ENCODE measurements around the gene P3H2. TPM values are rescaled to one million over a fixed set of nuclear protein-coding genes. Genes with fewer than 3 reads are reported as not detected.
A peak's percentile ranks its signal among the peaks of the same experiment; 100 is the strongest.

P3H2 gene
- total and polyA plus RNA-seq, 2 experiments from 2014 or later, result 8.2 to 24.2 TPM

DNA sequence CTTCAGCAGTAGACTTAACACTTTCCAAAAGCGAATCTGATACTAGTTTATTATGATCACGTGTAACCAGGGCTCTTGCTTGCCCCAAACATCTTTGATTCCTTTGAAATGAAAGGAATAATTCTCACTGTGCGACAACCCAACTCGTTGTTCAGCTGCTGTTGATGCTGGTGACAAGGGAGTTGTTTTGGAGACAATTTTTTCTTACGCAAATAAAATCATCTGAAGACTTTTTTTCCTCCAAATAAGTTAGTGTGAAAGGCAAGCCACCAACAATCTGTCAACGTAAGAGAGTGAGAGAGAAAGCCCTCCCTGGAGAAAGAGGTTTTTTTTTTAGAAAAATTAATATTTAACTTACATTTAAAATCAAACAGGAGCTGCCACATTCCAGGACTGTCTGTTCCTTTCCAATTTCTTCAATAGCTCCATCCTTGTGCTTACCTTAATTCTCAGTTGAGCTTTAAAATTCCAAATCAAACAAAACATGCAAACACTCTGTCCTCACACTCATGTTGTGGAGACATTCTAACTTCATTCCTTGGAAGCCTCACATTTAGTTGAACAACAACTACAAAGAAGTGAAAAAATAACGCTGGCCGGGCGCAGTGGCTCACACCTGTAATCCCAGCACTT is 4.9 kb upstream of the P3H2 start:
- H3K4me3 Mint-ChIP-seq, result no peak overlapping the region
- H3K36me3 Mint-ChIP-seq (ENCODE audit: low read depth), result no peaks in the 10 kb centered on the region
- H3K4me3 ChIP-seq, result no peak overlapping the region
- H3K79me2 ChIP-seq (replicated peaks; ENCODE audit: insufficient read depth), result no peaks in the 10 kb centered on the region
- no peak overlapping the region for H3K4me2 ChIP-seq
- peaks cover 15% of the 10 kb centered on the region for H3K27me3 ChIP-seq (ENCODE audit: insufficient read depth)
- peaks cover 8% of the 10 kb centered on the region for H3K4me1 Mint-ChIP-seq
- DNase-seq (ENCODE audit: low spot score) (no peak), ATAC-seq (no peak)
- no peaks in the 10 kb centered on the region for H3K36me3 ChIP-seq (ENCODE audit: insufficient read depth)
- peak overlapping the region; percentile 28; the same call in 1 of the 2 replicates for H2AFZ ChIP-seq
- H4K20me1 ChIP-seq (replicated peaks; ENCODE audit: insufficient read depth), result no peaks in the 10 kb centered on the region
- TF ChIP-seq, protein P1, sequence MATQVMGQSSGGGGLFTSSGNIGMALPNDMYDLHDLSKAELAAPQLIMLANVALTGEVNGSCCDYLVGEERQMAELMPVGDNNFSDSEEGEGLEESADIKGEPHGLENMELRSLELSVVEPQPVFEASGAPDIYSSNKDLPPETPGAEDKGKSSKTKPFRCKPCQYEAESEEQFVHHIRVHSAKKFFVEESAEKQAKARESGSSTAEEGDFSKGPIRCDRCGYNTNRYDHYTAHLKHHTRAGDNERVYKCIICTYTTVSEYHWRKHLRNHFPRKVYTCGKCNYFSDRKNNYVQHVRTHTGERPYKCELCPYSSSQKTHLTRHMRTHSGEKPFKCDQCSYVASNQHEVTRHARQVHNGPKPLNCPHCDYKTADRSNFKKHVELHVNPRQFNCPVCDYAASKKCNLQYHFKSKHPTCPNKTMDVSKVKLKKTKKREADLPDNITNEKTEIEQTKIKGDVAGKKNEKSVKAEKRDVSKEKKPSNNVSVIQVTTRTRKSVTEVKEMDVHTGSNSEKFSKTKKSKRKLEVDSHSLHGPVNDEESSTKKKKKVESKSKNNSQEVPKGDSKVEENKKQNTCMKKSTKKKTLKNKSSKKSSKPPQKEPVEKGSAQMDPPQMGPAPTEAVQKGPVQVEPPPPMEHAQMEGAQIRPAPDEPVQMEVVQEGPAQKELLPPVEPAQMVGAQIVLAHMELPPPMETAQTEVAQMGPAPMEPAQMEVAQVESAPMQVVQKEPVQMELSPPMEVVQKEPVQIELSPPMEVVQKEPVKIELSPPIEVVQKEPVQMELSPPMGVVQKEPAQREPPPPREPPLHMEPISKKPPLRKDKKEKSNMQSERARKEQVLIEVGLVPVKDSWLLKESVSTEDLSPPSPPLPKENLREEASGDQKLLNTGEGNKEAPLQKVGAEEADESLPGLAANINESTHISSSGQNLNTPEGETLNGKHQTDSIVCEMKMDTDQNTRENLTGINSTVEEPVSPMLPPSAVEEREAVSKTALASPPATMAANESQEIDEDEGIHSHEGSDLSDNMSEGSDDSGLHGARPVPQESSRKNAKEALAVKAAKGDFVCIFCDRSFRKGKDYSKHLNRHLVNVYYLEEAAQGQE (IDR thresholded peaks at IDR 0.05; ENCODE audit: unreplicated experiment), result no peak
- TF ChIP-seq POLR2AphosphoS5 (IDR thresholded peaks at IDR 0.05; ENCODE audit: low read depth) (no peak), CREB1 (CRISPR knock-in tag; IDR thresholded peaks at IDR 0.05; ENCODE audit: low read depth) (no peak), ZNF331 (CRISPR knock-in tag; IDR thresholded peaks at IDR 0.05; ENCODE audit: low read depth) (no peak), ZNF114 (CRISPR knock-in tag; IDR thresholded peaks at IDR 0.05) (no peak), EZH2 (IDR thresholded peaks at IDR 0.05; ENCODE audit: low read depth, unreplicated experiment) (no peak), EZH2phosphoT487 (IDR thresholded peaks at IDR 0.05; ENCODE audit: unreplicated experiment) (no peak), ETS1 (IDR thresholded peaks at IDR 0.05) (no peak), NANOG (IDR thresholded peaks at IDR 0.05; ENCODE audit: borderline replicate concordance) (no peak), JUNB (IDR thresholded peaks at IDR 0.05; ENCODE audit: unreplicated experiment) (no peak), STAT1 (IDR thresholded peaks at IDR 0.05; ENCODE audit: unreplicated experiment) (no peak)
- TF ChIP-seq, protein P2, sequence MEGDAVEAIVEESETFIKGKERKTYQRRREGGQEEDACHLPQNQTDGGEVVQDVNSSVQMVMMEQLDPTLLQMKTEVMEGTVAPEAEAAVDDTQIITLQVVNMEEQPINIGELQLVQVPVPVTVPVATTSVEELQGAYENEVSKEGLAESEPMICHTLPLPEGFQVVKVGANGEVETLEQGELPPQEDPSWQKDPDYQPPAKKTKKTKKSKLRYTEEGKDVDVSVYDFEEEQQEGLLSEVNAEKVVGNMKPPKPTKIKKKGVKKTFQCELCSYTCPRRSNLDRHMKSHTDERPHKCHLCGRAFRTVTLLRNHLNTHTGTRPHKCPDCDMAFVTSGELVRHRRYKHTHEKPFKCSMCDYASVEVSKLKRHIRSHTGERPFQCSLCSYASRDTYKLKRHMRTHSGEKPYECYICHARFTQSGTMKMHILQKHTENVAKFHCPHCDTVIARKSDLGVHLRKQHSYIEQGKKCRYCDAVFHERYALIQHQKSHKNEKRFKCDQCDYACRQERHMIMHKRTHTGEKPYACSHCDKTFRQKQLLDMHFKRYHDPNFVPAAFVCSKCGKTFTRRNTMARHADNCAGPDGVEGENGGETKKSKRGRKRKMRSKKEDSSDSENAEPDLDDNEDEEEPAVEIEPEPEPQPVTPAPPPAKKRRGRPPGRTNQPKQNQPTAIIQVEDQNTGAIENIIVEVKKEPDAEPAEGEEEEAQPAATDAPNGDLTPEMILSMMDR (conservative IDR thresholded peaks at IDR 0.05; ENCODE audit: low read depth in 2 of 2), result no peak
- TF ChIP-seq, protein P3, sequence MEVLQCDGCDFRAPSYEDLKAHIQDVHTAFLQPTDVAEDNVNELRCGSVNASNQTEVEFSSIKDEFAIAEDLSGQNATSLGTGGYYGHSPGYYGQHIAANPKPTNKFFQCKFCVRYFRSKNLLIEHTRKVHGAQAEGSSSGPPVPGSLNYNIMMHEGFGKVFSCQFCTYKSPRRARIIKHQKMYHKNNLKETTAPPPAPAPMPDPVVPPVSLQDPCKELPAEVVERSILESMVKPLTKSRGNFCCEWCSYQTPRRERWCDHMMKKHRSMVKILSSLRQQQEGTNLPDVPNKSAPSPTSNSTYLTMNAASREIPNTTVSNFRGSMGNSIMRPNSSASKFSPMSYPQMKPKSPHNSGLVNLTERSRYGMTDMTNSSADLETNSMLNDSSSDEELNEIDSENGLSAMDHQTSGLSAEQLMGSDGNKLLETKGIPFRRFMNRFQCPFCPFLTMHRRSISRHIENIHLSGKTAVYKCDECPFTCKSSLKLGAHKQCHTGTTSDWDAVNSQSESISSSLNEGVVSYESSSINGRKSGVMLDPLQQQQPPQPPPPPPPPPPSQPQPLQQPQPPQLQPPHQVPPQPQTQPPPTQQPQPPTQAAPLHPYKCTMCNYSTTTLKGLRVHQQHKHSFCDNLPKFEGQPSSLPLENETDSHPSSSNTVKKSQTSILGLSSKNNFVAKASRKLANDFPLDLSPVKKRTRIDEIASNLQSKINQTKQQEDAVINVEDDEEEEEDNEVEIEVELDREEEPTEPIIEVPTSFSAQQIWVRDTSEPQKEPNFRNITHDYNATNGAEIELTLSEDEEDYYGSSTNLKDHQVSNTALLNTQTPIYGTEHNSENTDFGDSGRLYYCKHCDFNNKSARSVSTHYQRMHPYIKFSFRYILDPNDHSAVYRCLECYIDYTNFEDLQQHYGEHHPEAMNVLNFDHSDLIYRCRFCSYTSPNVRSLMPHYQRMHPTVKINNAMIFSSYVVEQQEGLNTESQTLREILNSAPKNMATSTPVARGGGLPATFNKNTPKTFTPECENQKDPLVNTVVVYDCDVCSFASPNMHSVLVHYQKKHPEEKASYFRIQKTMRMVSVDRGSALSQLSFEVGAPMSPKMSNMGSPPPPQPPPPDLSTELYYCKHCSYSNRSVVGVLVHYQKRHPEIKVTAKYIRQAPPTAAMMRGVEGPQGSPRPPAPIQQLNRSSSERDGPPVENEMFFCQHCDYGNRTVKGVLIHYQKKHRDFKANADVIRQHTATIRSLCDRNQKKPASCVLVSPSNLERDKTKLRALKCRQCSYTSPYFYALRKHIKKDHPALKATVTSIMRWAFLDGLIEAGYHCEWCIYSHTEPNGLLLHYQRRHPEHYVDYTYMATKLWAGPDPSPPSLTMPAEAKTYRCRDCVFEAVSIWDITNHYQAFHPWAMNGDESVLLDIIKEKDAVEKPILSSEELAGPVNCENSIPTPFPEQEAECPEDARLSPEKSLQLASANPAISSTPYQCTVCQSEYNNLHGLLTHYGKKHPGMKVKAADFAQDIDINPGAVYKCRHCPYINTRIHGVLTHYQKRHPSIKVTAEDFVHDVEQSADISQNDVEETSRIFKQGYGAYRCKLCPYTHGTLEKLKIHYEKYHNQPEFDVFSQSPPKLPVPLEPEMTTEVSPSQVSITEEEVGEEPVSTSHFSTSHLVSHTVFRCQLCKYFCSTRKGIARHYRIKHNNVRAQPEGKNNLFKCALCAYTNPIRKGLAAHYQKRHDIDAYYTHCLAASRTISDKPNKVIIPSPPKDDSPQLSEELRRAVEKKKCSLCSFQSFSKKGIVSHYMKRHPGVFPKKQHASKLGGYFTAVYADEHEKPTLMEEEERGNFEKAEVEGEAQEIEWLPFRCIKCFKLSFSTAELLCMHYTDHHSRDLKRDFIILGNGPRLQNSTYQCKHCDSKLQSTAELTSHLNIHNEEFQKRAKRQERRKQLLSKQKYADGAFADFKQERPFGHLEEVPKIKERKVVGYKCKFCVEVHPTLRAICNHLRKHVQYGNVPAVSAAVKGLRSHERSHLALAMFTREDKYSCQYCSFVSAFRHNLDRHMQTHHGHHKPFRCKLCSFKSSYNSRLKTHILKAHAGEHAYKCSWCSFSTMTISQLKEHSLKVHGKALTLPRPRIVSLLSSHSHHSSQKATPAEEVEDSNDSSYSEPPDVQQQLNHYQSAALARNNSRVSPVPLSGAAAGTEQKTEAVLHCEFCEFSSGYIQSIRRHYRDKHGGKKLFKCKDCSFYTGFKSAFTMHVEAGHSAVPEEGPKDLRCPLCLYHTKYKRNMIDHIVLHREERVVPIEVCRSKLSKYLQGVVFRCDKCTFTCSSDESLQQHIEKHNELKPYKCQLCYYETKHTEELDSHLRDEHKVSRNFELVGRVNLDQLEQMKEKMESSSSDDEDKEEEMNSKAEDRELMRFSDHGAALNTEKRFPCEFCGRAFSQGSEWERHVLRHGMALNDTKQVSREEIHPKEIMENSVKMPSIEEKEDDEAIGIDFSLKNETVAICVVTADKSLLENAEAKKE (CRISPR knock-in tag; IDR thresholded peaks at IDR 0.05), result no peak
- no peak overlapping the region for H3K27ac Mint-ChIP-seq
- peaks cover 19% of the 10 kb centered on the region for H3K4me1 ChIP-seq (ENCODE audit: insufficient read depth)
- H3F3A ChIP-seq (replicated peaks; ENCODE audit: low read depth), result peaks cover 3% of the 10 kb centered on the region; the same call in 1 of the 2 replicates
- no peak overlapping the region for H3K27ac ChIP-seq (ENCODE audit: low read depth)
- no peaks in the 10 kb centered on the region for H3K9me3 Mint-ChIP-seq
- H3K27me3 Mint-ChIP-seq (ENCODE audit: insufficient read depth, low read depth, poor library complexity), result peaks cover 11% of the 10 kb centered on the region
- H3K9me2 ChIP-seq (ENCODE audit: insufficient read depth), result no peaks in the 10 kb centered on the region

Measured in GM23338 (cell line).